ENCODE data around the gene FGFBP3. TPM values are rescaled to one million over a fixed set of nuclear protein-coding genes. Genes with fewer than 3 reads are reported as not detected.

The FGFBP3 gene
- total and polyA plus RNA-seq, 2 of the 13 experiments (the other 11 are each of a cell fraction or from before 2014, with no cell fraction given): 0.50 to 2.0 TPM

GRCh38 chr10:91923371-91924211 lies 14.3 kb upstream of the FGFBP3 start, which contains the start of gene BTAF1 (continued):
- TF ChIP-seq PHF20 (CRISPR knock-in tag; IDR thresholded peaks at IDR 0.05) (peak; percentile 95), TEF (CRISPR knock-in tag; IDR thresholded peaks at IDR 0.05) (no peak; the same call in 1 of the 2 replicates), SYNCRIP (IDR thresholded peaks at IDR 0.05; ENCODE audit: insufficient read depth, low read depth, low read length) (no peak), CSRNP1 (CRISPR knock-in tag; IDR thresholded peaks at IDR 0.05) (peak; percentile 93; the same call in 1 of the 2 replicates), ZNF790 (CRISPR knock-in tag; IDR thresholded peaks at IDR 0.05; ENCODE audit: borderline replicate concordance) (peak; percentile 81; the same call in 1 of the 2 replicates), SRSF4 (IDR thresholded peaks at IDR 0.05; ENCODE audit: low read depth, low read length, poor library complexity, severe bottlenecking) (no peak), GATA4 (IDR thresholded peaks at IDR 0.05; ENCODE audit: borderline replicate concordance, low read depth) (peak; percentile 48; the same call in 1 of the 2 replicates), GLMP (CRISPR knock-in tag; IDR thresholded peaks at IDR 0.05; ENCODE audit: borderline replicate concordance) (no peak), MTA3 (CRISPR knock-in tag; IDR thresholded peaks at IDR 0.05) (no peak), ELK4 (CRISPR knock-in tag; IDR thresholded peaks at IDR 0.05; ENCODE audit: borderline replicate concordance) (0 out of 2 replicates have a peak, but pooled peaks have one; percentile 54), ZNF652 (CRISPR knock-in tag; IDR thresholded peaks at IDR 0.05; ENCODE audit: borderline replicate concordance, low read depth) (no peak), ZNF24 (IDR thresholded peaks at IDR 0.05) (no peak), ZNF660 (CRISPR knock-in tag; IDR thresholded peaks at IDR 0.05; ENCODE audit: borderline replicate concordance, low read depth) (no peak), ZNF841 (CRISPR knock-in tag; IDR thresholded peaks at IDR 0.05; ENCODE audit: borderline replicate concordance) (no peak), ZNF501 (CRISPR knock-in tag; IDR thresholded peaks at IDR 0.05) (peak; percentile 92), EED (CRISPR knock-in tag; IDR thresholded peaks at IDR 0.05) (peak; percentile 94), ZNF484 (CRISPR knock-in tag; IDR thresholded peaks at IDR 0.05; ENCODE audit: borderline replicate concordance, low read depth) (no peak), PHF21A (CRISPR knock-in tag; IDR thresholded peaks at IDR 0.05) (peak; percentile 63; the same call in 1 of the 2 replicates), SALL2 (CRISPR knock-in tag; IDR thresholded peaks at IDR 0.05) (peak; percentile 97), ZNF816 (CRISPR knock-in tag; IDR thresholded peaks at IDR 0.05; ENCODE audit: borderline replicate concordance) (0 out of 2 replicates have a peak, but pooled peaks have one; percentile 31), CENPBD1 (CRISPR knock-in tag; IDR thresholded peaks at IDR 0.05; ENCODE audit: borderline replicate concordance, low read depth) (no peak), SMARCE1 (IDR thresholded peaks at IDR 0.05; ENCODE audit: borderline replicate concordance) (no peak), ZNF558 (CRISPR knock-in tag; IDR thresholded peaks at IDR 0.05; ENCODE audit: borderline replicate concordance) (peak; percentile 53; the same call in 1 of the 2 replicates)

Data from HepG2 (cell line).